ENCODE data around the gene CCDC86.
"Not testable (repeated sequence)": the region's sequence is repeated elsewhere in the genome, so short reads cannot be mapped to it uniquely, and the experiment has no call there.

The CCDC86 gene

DNA sequence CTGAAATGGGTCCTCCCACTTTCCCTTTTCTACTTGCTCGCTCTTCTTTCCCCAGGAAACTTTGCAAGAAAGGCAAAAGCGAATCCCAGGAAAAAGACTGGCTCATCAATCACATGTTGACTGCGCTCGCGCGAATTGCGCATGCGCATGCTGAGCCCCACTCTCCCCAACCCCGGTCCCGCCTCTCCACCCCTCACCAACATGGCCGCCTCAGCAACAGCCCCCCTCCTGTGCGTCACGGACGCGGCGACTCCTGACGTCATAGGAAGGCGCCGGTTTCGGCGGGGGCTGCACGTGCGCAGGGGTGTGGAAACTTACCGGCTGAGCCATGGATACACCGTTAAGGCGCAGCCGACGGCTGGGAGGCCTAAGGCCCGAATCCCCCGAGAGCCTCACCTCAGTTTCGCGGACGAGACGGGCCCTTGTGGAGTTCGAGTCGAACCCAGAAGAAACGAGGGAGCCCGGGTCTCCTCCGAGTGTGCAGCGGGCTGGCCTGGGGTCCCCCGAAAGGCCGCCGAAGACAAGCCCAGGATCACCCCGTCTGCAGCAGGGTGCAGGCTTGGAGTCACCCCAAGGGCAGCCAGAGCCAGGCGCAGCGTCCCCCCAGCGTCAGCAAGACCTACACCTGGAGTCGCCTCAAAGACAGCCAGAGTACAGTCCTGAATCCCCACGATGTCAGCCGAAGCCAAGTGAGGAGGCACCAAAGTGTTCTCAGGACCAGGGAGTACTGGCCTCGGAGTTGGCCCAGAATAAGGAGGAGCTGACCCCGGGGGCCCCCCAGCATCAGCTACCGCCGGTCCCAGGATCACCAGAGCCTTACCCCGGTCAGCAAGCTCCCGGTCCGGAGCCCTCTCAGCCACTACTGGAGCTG lies at the start of gene CCDC86:
Gene CCDC86 (plus strand): TSS at position 317 of the 871 bp plus-strand sequence. CDS start 12 bp downstream, at position 329.
- peak; percentile 98 to 99 for DNase-seq

DNA sequence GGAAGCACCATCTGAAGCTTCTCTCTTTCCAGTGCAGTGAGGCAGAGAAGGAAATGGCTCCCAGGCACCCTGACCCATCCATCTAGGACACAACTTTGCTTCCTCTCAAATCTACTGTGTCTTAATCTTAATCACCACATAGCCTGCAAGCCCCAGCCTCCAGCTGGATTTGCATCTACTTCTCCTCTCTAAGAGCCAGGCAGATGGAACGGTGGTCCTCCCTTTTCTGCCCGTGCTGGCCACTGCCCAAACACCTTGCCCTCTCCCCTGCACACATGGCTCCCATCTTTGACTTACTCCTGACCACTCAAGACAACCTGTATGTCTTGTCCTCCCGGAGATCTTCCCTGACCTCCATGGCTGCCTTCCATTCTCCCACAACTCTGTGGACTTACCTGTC lies 49.4 kb upstream of the CCDC86 start:
- no peak for DNase-seq

- no peak for DNase-seq
These were observed 46.6 kb upstream of the CCDC86 start for GRCh38 chr11:60795291-60795690.

GRCh38 chr11:60797846-60798630 lies 43.9 kb upstream of the CCDC86 start:
- no peak for DNase-seq

DNA sequence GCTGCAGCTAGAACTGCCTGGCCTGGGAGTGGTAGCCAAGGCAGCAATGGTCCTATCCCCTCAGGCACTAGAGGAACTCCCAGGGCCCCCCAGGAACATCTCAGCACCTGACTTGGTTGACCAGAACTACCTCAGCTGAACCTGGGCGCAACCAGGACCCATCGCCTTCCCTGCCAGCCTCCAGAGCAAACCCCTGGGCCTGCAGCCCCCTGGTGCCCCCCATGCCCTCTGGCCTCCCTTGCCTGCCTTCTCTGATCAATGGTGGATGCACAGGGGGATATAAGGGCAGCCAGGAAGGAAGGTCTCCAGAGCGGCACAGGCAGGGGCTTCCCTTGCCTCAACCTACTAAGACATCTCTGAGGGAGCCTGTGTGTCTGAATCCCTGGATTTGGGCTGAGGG lies 43.3 kb upstream of the CCDC86 start:
- DNase-seq = no peak

GRCh38 chr11:60801194-60801593 lies 40.7 kb upstream of the CCDC86 start:
- no peak for DNase-seq

DNA sequence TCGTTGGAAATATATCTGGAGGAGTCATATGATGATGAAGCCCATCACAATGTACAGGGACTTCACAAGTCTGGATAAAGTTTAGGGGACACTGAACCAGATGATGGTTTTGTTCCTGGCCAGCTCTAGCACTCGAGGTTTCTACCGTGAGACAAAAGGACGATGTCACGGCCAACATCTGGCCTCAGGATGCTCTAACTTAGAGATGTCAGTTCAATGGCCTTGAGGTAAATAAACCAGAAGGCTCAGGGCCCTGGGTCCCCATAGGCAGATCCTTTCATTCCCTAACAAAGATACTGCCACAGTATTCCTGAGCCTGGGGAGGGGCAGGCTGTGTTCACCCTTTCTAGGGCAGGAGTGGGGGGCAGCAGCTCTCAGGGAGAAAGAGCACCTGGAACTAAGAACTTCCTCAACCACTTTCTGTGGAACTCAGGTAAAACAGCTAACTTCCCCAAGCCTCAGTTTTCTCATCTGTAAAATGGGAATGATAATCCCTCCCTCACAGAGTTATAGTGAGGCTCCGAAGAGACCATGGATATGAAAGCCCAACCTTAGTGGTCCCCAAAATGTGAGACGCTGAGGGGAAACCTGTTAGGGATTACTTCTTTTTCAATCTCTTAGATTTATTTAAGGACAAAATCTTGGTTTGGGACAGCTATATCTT lies 38.5 kb upstream of the CCDC86 start:
- no peak for DNase-seq

- DNase-seq = no peak
These were observed 32.7 kb upstream of the CCDC86 start for GRCh38 chr11:60809249-60809648.

- DNase-seq = no peak
These were observed 32.2 kb upstream of the CCDC86 start for GRCh38 chr11:60809691-60810090.

GRCh38 chr11:60810151-60810550 lies 31.8 kb upstream of the CCDC86 start:
- no peak for DNase-seq

GRCh38 chr11:60810569-60810968 lies 31.3 kb upstream of the CCDC86 start:
- no peak for DNase-seq

DNA sequence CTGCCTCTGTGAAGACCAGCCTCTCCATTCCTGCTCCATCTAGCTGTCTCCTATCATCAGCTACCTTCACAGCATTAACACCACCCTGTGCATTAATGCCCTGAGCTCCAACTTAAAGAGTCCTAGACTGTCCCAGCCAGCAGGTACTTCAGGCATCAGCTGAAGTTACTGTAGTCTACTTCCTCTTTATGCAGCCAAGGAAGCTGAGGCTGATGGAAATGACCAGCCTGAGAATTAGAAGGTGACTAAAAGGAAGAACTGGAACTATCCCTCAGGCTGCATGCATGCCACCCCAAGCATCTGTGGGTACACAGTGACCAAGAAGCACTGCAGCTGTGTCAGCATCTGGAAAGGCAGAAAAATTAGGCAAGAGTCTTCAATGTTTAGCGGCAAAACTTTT lies 28.6 kb upstream of the CCDC86 start:
- DNase-seq = no peak

- DNase-seq = no peak
These were observed 27.8 kb upstream of the CCDC86 start for GRCh38 chr11:60814112-60814511.

GRCh38 chr11:60816590-60817157 lies 25.2 kb upstream of the CCDC86 start:
- DNase-seq = no peak

DNA sequence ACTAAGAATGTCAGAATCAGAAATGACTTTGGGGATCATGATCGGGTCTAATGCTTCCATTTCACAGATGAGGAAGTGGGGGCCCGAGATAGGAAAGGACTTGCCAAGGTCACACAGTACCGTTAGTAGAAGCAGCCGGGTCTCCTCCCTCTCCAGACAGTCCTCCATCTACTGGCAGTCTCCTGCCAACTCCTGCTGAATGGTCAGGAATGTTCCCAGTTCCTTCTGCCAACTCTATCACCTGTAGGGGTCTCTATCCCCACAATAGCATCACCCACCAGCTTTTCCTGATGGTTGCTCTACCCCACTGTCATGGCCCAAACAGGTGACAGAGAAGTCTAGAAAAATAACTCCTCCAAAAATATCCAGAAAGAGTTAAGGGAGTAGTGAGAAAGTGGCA lies 23.9 kb upstream of the CCDC86 start:
- DNase-seq = no peak

DNA sequence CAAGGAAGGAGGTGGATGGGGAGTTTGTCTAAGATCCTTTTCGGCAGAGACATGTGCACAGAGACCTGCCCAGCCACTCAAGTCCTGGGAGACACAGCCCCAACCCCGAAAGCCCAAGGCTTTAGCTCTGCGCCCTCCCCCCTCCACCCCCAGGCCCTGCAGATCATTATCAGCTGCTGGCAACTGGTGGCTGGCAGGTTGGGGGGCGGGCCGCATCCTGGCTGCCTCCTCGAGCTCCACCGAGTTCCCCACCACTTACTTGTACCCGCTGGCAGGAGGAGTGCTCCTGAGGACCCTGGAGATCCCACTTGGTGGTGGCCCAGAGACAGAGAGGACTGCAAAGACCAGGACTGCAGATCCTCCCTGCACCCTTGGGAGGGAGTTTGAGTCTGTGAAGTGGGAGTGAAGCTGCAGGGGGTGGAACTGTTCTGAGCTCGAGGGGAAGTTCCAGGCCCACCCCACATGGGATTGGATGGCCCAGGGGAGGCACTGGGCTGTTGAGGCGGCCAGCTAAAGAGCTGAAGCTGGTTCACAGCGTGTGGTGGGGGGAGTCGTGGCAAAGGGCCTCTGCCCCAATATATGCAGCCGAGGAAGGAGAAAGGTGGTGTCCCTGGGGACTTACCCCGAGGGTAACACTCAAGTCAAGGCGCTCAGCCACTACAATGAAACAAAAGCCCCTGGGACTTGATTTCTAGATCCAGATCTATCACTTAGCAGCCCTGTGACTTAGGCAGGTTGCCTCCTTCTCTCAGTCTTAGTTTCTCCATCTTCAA lies 19.9 kb upstream of the CCDC86 start:
- DNase-seq = no peak

GRCh38 chr11:60823745-60824306 lies 18.1 kb upstream of the CCDC86 start:
- DNase-seq = not testable (repeated sequence)

- DNase-seq = no peak
These were observed 16.8 kb upstream of the CCDC86 start for GRCh38 chr11:60825118-60825517.

DNA sequence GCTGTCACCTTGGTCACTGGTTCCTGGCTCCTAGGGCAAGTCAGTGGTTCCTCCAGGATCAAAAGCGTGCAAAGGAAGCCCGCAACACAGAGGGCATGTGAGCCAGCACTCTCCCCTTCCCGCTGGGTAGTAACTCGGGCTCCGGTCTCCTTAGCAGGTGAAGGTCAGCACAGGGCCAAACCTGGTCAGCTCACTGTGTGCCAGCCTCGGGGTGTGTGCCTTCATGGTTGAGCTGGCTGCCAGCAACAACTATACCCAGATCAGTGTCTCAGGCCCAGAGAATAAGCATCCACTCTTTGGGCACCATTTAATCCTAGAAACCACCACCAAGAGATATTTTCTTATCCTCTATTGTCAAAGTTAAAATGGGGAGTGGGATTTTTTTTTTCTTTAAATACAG lies 16.1 kb upstream of the CCDC86 start:
- DNase-seq = no peak

GRCh38 chr11:60830478-60831142 lies 11.3 kb upstream of the CCDC86 start:
- DNase-seq = no peak

GRCh38 chr11:60831143-60831500 lies 10.8 kb upstream of the CCDC86 start:
- DNase-seq = peak; percentile 69 to 75
